Activated gamma-delta T cell (primary cell): ENCODE results near the gene MACROD2.
"Not testable (repeated sequence)": the region's sequence is repeated elsewhere in the genome, so short reads cannot be mapped to it uniquely, and the experiment has no call there.

Experiments
- DNase-seq: peaks from one replicate; lab custom pipeline; 2025; lab: John Stamatoyannopoulos, UW

The MACROD2 gene

GRCh38 chr20:14193443-14193842 lies 198.1 kb downstream of the MACROD2 start:
- DNase-seq, result no peak

GRCh38 chr20:14193885-14194284 lies 198.6 kb downstream of the MACROD2 start:
- no peak for DNase-seq

- no peak for DNase-seq
These were observed 201.8 kb downstream of the MACROD2 start for GRCh38 chr20:14197097-14197496.

GRCh38 chr20:14198416-14198815 lies 203.1 kb downstream of the MACROD2 start:
- no peak for DNase-seq

- no peak for DNase-seq
These were observed 203.8 kb downstream of the MACROD2 start for GRCh38 chr20:14199111-14199510.

GRCh38 chr20:14203657-14204056 lies 208.3 kb downstream of the MACROD2 start:
- no peak for DNase-seq

- DNase-seq, result no peak
These were observed 212.3 kb downstream of the MACROD2 start for GRCh38 chr20:14207591-14207990.

- DNase-seq, result no peak
These were observed 213.6 kb downstream of the MACROD2 start for GRCh38 chr20:14208956-14209355.

- no peak for DNase-seq
These were observed 214.8 kb downstream of the MACROD2 start for GRCh38 chr20:14210146-14210545.

- no peak for DNase-seq
These were observed 218.7 kb downstream of the MACROD2 start for GRCh38 chr20:14214046-14214445.

GRCh38 chr20:14215880-14216279 lies 220.6 kb downstream of the MACROD2 start:
- DNase-seq, result not testable (repeated sequence)

GRCh38 chr20:14219801-14220461 lies 224.6 kb downstream of the MACROD2 start:
- DNase-seq, result no peak

- no peak for DNase-seq
These were observed 225.7 kb downstream of the MACROD2 start for GRCh38 chr20:14220986-14221385.

- DNase-seq, result no peak
These were observed 228.5 kb downstream of the MACROD2 start for GRCh38 chr20:14223806-14224205.

GRCh38 chr20:14226051-14227049 lies 231.0 kb downstream of the MACROD2 start:
- not testable (repeated sequence) for DNase-seq

GRCh38 chr20:14232650-14233049 lies 237.3 kb downstream of the MACROD2 start:
- DNase-seq, result no peak

- no peak for DNase-seq
These were observed 239.5 kb downstream of the MACROD2 start for GRCh38 chr20:14234666-14235295.

- DNase-seq, result no peak
These were observed 240.0 kb downstream of the MACROD2 start for GRCh38 chr20:14235355-14235754.

GRCh38 chr20:14245368-14245970 lies 250.2 kb downstream of the MACROD2 start:
- DNase-seq, result no peak

- no peak for DNase-seq
These were observed 264.4 kb downstream of the MACROD2 start for GRCh38 chr20:14259689-14260088.

GRCh38 chr20:14260367-14260766 lies 265.1 kb downstream of the MACROD2 start:
- no peak for DNase-seq

GRCh38 chr20:14264869-14265268 lies 269.6 kb downstream of the MACROD2 start:
- no peak for DNase-seq
